Endothelial cell of umbilical vein (primary cell): ENCODE data around the gene CBLC. TPM values are rescaled to one million over a fixed set of nuclear protein-coding genes. Genes with fewer than 3 reads are reported as not detected.

ENCODE experiments used
- BruUV-seq: library from RNA; stranded (reverse); fragments of 400-500 nt; replicated peaks from 2 replicates; lab custom pipeline; 2021; lab: Mats Ljungman, UMichigan
- CTCF ChIA-PET: fragments of 300-600, 350-600 bp; sonication (Branson Sonifier 250); formaldehyde crosslinking; loops from one replicate; lab custom pipeline; 2021; ENCODE audit warnings: antibody characterized with exemption, inconsistent platforms; lab: Charles Lee
- POLR2A ChIA-PET: fragments of 300-600, 350-600 bp; sonication (Branson Sonifier 250); formaldehyde crosslinking; loops from one replicate; lab custom pipeline; 2021; ENCODE audit warnings: antibody characterized with exemption, inconsistent platforms; lab: Charles Lee
- DNase-seq: peaks from one replicate; pipeline ENCODE4 v3.0.0-alpha.2; 2011; ENCODE audit warnings: low read depth, low spot score
- FAIRE-seq: peaks from 2 replicates; lab custom pipeline; 2011; peaks lifted over from hg19 to GRCh38; lab: Jason Lieb, UNC
- H2AFZ ChIP-seq: 2 replicates; pipeline ENCODE4 v1.6.0; 2012; ENCODE audit warnings: low read depth, low read length, control low read depth, inconsistent platforms
- H3K27ac ChIP-seq: 2 replicates; pipeline ENCODE4 v1.5.1; 2011; ENCODE audit warnings: low read depth, mild to moderate bottlenecking, control low read depth, low read length, moderate library complexity; ENCODE audit not compliant: insufficient read depth
- H3K27me3 ChIP-seq, 2 experiments: 2 replicates each; pipeline versions ENCODE4 v1.6.0 to v1.6.1; 2011; ENCODE audit warnings: low read length in 2 of 2, mixed read lengths in 1 of 2; ENCODE audit not compliant: control insufficient read depth in 2 of 2, insufficient read depth in 2 of 2
- H3K36me3 ChIP-seq, 2 experiments: 2 replicates in 1 of 2; 3 replicates in 1 of 2; pipeline ENCODE4 v1.5.1; 2011; ENCODE audit warnings: low read length in 2 of 2, mild to moderate bottlenecking in 1 of 2, moderate library complexity in 1 of 2; ENCODE audit not compliant: control insufficient read depth in 2 of 2, insufficient read depth in 2 of 2; ENCODE audit errors: extremely low read depth in 1 of 2
- H3K4me1 ChIP-seq: 3 replicates; pipeline ENCODE4 v1.5.1; 2011; ENCODE audit warnings: mild to moderate bottlenecking, low read length; ENCODE audit not compliant: control insufficient read depth, insufficient read depth; ENCODE audit errors: extremely low read depth
- H3K4me2 ChIP-seq: 2 replicates; pipeline ENCODE4 v1.6.1; 2011; ENCODE audit warnings: low read length, control low read depth, mixed read lengths; ENCODE audit not compliant: insufficient read depth
- H3K4me3 ChIP-seq, 3 experiments: fragments of 200-600 bp in 1 of 3; sonication (generic), shearing (Covaris generic) in 1 of 3; replicated peaks in 1 of 3; 2 replicates each; pipeline ENCODE4 v1.5.1; 2011 to 2016; ENCODE audit warnings: control low read depth in 3 of 3, low read length in 3 of 3, mild to moderate bottlenecking in 2 of 3, inconsistent platforms in 1 of 3, low read depth in 1 of 3, moderate library complexity in 1 of 3; ENCODE audit not compliant: insufficient read depth in 1 of 3
- H3K79me2 ChIP-seq: 2 replicates; pipeline ENCODE4 v1.6.0; 2012; ENCODE audit warnings: low read length, inconsistent platforms; ENCODE audit not compliant: control insufficient read depth, insufficient read depth
- H3K9ac ChIP-seq: replicated peaks from 2 replicates; pipeline ENCODE3; 2011; ENCODE audit warnings: low read length, control low read depth; ENCODE audit not compliant: insufficient read depth; ENCODE audit errors: extremely low read depth
- H3K9me1 ChIP-seq: replicated peaks from 3 replicates; pipeline ENCODE4 v1.6.0; 2011; ENCODE audit warnings: mild to moderate bottlenecking, low read length; ENCODE audit not compliant: control insufficient read depth, insufficient read depth; ENCODE audit errors: extremely low read depth
- H3K9me3 ChIP-seq: replicated peaks from 2 replicates; pipeline ENCODE4 v1.5.1; 2012; ENCODE audit warnings: low read length, inconsistent platforms; ENCODE audit not compliant: control insufficient read depth, insufficient read depth
- H4K20me1 ChIP-seq: replicated peaks from 2 replicates; pipeline ENCODE3; 2011; ENCODE audit warnings: mild to moderate bottlenecking, low read length; ENCODE audit not compliant: control insufficient read depth, insufficient read depth; ENCODE audit errors: extremely low read depth
- EZH2 ChIP-seq: IDR thresholded peaks from 2 replicates; pipeline ENCODE4 v1.6.1; 2012; ENCODE audit warnings: borderline replicate concordance, low read depth, mild to moderate bottlenecking, moderate library complexity, low read length, inconsistent platforms; ENCODE audit not compliant: severe bottlenecking
- FOS ChIP-seq: IDR thresholded peaks from 2 replicates; pipeline ENCODE4 v1.6.1; 2011; ENCODE audit warnings: mild to moderate bottlenecking, low read length, moderate library complexity, borderline replicate concordance; ENCODE audit not compliant: insufficient read depth
- GATA2 ChIP-seq: IDR thresholded peaks from 2 replicates; pipeline ENCODE4 v1.7.0; 2011; ENCODE audit warnings: low read depth, mild to moderate bottlenecking, moderate library complexity, mixed read lengths, low read length; ENCODE audit not compliant: insufficient read length, insufficient read depth
- JUN ChIP-seq: IDR thresholded peaks from 2 replicates; pipeline ENCODE4 v1.6.1; 2011; ENCODE audit warnings: borderline replicate concordance, low read depth; ENCODE audit not compliant: insufficient read length, insufficient read depth
- MYC ChIP-seq: IDR thresholded peaks from one replicate; pipeline ENCODE4 v1.6.1; 2011; ENCODE audit warnings: mild to moderate bottlenecking, low read depth, low read length
- POLR2A ChIP-seq: IDR thresholded peaks from 2 replicates; pipeline ENCODE4 v1.6.1; 2012; ENCODE audit warnings: low read depth, mild to moderate bottlenecking, control low read depth, low read length
- POLR2AphosphoS5 ChIP-seq: IDR thresholded peaks from 2 replicates; pipeline ENCODE4 v1.6.1; 2012; ENCODE audit warnings: low read depth, mild to moderate bottlenecking, control low read depth, low read length, moderate library complexity; ENCODE audit not compliant: insufficient read depth
- dilution Hi-C: fragments of 300-500 bp; cut with MboI; formaldehyde crosslinking; loops from one replicate; pipeline ENCODE4 v1.15.0; 2019; ENCODE audit warnings: low sequenced_read_pairs; ENCODE audit not compliant: extremely low pct_ligation_motif_present
- intact Hi-C: fragments of 100-400 bp; cut with micrococcal nuclease; formaldehyde crosslinking; loops from one replicate; pipeline ENCODE4 v1.10.0; 2022
- polyA plus RNA-seq, 4 experiments: library from polyadenylated mRNA; depleted of rRNA in 3 of 4; stranded (reverse) in 3 of 4; unstranded in 1 of 4; fragments of >200 nt; gene quantifications; 2 replicates each; pipeline versions ENCODE4 v1.2.1 to v1.2.3, GENCODE V29; 2011 to 2012; ENCODE audit warnings: missing spikeins in 1 of 4
- total RNA-seq: library from RNA; stranded (reverse); gene quantifications from 2 replicates; pipeline ENCODE4 v1.2.3, GENCODE V29; 2021
- TF ChIP-seq, protein P1 (sequence below), 2 donors: IDR thresholded peaks; 1 replicate in 1 of 2; 2 replicates in 1 of 2; pipeline ENCODE4 v1.5.1; 2011; ENCODE audit warnings: low read length in 2 of 2, mild to moderate bottlenecking in 2 of 2, moderate library complexity in 2 of 2, control low read depth in 1 of 2, inconsistent platforms in 1 of 2, low read depth in 1 of 2; ENCODE audit not compliant: insufficient read depth in 1 of 2; ENCODE audit errors: extremely low read depth in 1 of 2
- TF ChIP-seq, protein P2 (sequence below): IDR thresholded peaks from 2 replicates; pipeline ENCODE4 v1.6.1; 2011; ENCODE audit not compliant: insufficient read depth, insufficient read length

CBLC gene
- total and polyA plus RNA-seq, 2 donors (not counting 3 experiments of a cell fraction or from before 2014, with no cell fraction given): 0.04 TPM; not detected in 1

DNA sequence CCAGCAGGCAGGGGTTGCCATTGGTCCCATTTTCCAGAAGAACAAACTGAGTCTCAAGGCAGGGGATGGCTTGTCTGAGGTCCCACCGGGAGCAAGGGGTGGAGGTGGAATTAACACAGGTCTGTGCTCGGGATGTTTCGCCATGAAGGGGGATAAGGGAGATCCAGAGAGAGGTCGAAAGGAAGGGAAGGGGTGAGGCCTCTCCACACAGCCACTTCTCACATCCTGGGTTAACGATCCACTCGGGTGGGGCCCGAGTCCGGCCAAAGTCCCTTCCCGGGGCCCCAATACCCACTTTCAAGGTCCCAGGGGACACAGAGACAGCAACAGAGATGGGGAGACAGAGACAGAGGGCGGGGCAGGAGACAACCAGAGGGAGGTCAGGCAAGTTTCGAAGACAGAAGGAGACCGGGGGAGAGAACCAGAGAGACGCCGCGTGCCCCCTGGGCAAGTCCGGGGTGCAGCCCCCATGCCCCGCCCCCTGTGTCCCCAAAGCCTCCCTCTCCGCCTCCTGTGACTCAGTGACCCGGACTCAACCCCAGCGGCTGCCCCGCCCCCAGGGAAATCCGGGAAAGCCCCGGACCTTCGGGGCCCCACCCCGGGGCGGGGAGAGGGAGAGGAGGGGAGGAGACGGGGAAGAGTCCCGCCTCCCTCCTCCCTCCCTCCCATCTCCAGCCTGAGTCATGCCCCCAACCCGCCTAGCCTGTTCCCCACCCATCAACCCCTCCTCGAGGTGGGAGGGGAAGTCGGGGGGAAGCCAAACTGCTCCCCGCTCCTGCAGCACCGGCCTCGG is 30.5 kb upstream of the CBLC start:
- dilution Hi-C loops: no loop called here
- H3K4me1 ChIP-seq: peaks cover 33% of the 10 kb centered on the region
- DNase-seq: peak; percentile 90

More for the DNA sequence above, 30.5 kb upstream of the CBLC start:
- Histone ChIP-seq H2AFZ (peak overlapping the region; percentile 47), H3K79me2 (peaks cover 23% of the 10 kb centered on the region), H3K9me3 (no peaks in the 10 kb centered on the region), H3K36me3 (peaks cover 0 to 2% of the 10 kb centered on the region in 2 experiments), H3K27me3 (no peaks in the 10 kb centered on the region), H3K27ac (peak overlapping the region; percentile 84), H4K20me1 (no peaks in the 10 kb centered on the region), H3K9me1 (no peaks in the 10 kb centered on the region), H3K4me2 (peak overlapping the region; percentile 64), H3K4me3 (peak overlapping the region in 1 of 3 experiments; percentile 31), H3K9ac (peak overlapping the region; percentile 29)
- intact Hi-C loops: loop anchor here (1.0 kb wide), 1 partner anchor 23 kb away; no protein-coding TSS in a partner anchor
- no peak for TF ChIP-seq JUN
- TF ChIP-seq FOS: peak; percentile 77
- TF ChIP-seq POLR2AphosphoS5: peak; percentile 75
- no peak for TF ChIP-seq GATA2
- TF ChIP-seq, protein P1, sequence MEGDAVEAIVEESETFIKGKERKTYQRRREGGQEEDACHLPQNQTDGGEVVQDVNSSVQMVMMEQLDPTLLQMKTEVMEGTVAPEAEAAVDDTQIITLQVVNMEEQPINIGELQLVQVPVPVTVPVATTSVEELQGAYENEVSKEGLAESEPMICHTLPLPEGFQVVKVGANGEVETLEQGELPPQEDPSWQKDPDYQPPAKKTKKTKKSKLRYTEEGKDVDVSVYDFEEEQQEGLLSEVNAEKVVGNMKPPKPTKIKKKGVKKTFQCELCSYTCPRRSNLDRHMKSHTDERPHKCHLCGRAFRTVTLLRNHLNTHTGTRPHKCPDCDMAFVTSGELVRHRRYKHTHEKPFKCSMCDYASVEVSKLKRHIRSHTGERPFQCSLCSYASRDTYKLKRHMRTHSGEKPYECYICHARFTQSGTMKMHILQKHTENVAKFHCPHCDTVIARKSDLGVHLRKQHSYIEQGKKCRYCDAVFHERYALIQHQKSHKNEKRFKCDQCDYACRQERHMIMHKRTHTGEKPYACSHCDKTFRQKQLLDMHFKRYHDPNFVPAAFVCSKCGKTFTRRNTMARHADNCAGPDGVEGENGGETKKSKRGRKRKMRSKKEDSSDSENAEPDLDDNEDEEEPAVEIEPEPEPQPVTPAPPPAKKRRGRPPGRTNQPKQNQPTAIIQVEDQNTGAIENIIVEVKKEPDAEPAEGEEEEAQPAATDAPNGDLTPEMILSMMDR (IDR thresholded peaks at IDR 0.05; ENCODE audit: extremely low read depth in 1 of 2, insufficient read depth in 1 of 2, low read depth in 1 of 2, low read length in 2 of 2): no peak
- TF ChIP-seq, protein P2, sequence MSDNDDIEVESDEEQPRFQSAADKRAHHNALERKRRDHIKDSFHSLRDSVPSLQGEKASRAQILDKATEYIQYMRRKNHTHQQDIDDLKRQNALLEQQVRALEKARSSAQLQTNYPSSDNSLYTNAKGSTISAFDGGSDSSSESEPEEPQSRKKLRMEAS: no peak
- TF ChIP-seq EZH2: no peak
- TF ChIP-seq MYC: no peak
- peak; percentile 33 for TF ChIP-seq POLR2A
- no TSS peak for BruUV-seq
- peak; percentile 95 for FAIRE-seq
- ChIA-PET CTCF (interaction anchor here (6.5 kb wide), 1 partner anchor 22 kb away, joined by 57 read pairs; no protein-coding TSS in a partner anchor), POLR2A (no interaction called here)
